ENCODE results near the gene CYP11A1.

Gene CYP11A1

DNA sequence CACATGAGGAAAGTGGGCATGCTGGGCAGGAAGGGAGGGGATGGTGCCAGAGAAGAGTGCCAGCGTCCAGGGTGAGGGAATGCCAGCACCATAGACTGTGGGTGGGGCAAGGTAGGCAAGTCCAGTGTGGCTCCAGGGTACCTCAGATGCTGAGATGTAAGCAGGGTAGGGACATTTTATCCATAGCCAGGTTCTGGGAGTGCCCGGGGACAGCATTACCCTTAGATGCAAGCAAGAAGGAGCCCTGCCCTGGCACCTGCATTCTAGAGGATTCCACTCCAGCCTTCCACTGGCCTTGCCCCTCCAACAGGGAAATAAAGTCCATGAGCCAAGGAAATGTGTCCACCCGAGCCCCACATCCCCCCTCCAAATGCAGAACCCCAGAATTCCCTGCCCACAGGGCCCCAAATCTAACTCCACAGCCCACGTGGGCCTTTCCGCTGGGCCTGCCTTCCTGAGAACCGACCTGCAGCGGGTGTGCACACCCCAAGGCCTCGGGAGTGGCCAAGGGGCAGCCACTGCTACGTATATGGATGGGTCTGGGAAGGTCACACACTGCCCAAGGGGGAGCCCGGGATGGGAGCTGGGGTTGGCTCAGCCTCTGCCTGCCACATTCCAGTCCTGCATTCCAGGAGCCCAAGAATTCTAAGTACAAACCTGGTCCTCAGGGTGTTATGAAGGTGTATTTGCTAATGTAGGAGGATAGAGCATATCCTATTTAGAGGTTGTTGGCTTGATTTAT is 20.3 kb upstream of the CYP11A1 start:
- DNase-seq, result no peak

DNA sequence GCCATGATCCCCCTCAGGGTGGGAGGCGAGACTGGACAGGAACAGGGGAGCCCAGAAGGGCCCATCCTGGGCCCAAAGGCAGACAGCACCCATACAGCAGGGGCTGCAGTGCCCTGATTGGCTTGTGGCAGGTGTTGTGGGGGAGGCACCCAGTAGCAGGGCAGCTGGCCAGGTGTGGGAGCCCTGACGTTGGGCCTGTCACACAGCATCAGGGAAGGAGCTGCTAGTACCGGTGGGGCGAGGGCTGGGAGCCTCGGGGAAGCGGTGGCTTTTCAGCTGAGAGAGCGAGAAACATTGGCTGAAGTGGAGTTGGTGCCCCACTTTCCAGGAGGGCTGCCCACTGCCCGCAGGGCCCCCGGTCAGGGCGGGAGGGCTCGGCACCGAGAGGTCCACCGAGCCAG is 19.7 kb upstream of the CYP11A1 start:
- DNase-seq, result no peak

DNA sequence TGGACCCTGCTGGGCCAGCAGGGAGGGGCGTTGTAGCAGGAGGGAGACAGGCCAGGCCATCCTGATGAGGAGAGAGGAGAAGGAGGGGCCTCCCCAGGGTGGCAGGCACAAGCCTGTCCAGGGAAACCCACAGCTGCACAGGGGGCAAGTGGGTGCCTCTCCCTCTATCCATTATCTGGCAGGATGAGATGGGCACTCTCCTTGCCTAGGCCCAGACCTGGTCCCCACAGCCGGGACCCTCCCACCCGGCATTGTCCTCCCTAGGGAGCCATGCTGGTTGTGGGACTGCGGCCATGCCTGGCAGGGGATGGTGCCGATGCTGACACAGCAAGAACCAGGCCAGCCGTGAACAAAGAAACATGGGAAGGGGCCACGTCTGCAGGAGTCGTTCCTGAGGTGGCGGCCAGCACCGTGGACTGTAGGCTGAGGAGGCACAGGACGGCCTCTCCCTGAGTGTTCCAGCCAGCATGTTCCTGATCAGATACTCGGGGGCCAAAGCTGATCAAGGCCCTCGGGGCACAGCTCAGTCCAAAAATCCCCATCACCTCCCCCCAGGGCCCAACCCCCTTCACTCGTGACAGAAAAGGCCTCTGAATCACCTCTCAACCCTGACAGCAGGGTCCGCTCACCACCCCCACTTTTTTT is 19.2 kb upstream of the CYP11A1 start:
- DNase-seq, result no peak

DNA sequence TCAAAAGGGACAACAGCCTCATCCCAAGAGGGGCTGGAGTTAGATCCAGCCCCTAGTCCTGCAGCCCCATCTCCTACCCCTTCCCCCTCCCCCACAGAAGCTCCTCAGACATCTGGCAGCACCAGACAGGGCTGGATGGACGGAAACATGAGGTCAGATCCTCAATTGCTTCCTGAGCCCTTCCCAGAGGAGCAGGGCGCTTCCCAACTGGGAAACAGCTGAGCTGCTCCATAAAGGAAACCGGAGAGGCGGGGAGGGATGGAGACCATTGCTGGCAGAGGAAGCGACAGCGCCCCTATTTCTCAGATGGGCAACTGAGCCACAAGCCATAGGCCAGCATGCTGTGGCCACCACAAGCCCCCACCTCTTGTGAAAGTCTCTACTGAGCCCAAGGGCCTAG is 18.3 kb upstream of the CYP11A1 start:
- no peak for DNase-seq

DNA sequence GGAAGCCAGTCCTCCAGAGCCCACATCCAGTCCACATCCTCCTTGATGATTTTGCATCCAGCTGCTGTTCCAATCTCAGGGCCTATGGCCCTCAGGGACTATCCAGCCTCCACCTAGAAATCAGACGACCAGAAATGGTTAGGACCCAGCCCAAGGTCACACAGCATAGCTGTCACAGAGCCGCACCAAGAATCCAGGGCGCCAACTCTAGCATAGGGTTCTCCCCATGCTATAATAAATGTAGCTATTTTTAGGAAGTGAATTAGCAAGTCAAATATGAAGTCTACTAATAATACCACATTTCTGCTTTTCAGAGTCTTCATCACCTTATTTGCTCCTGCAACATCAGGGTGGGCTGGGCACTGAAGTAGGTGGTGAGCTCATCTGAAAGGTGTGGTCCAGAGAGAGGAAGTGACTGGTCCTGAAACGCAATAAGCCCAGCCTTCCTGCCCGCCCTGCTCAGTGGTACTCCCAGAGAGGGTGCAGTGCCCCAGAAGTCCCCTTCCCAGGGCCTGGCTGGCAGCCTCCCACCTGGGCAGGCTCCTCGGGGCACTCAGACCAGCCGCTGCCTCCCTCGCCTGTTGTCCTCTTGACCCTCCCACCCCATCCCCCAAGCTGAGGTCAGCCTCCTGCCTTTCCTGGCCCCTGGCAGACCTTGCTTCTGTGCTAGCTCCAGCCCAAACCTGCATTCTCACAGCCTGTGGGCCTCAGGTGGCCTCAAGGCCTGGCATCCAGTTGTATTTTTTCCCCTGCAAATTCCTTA is 17.6 kb upstream of the CYP11A1 start:
- peak; percentile 76 for DNase-seq

DNA sequence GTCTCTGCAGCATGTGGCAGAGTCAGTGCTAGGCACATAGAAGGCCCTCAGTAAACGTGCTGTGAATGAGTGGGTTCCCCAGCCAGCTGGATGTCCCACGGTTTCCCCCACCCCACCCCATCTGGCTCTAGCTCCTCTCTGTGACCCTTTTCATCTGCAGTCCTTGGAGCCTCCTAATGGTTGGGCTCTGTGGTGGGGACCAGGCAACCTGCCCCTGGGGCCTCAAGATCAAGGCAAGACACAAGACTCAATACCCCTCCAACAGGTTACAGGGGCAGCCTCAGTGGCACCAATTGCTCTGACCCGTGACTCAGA is 17.1 kb upstream of the CYP11A1 start:
- DNase-seq, result no peak

DNA sequence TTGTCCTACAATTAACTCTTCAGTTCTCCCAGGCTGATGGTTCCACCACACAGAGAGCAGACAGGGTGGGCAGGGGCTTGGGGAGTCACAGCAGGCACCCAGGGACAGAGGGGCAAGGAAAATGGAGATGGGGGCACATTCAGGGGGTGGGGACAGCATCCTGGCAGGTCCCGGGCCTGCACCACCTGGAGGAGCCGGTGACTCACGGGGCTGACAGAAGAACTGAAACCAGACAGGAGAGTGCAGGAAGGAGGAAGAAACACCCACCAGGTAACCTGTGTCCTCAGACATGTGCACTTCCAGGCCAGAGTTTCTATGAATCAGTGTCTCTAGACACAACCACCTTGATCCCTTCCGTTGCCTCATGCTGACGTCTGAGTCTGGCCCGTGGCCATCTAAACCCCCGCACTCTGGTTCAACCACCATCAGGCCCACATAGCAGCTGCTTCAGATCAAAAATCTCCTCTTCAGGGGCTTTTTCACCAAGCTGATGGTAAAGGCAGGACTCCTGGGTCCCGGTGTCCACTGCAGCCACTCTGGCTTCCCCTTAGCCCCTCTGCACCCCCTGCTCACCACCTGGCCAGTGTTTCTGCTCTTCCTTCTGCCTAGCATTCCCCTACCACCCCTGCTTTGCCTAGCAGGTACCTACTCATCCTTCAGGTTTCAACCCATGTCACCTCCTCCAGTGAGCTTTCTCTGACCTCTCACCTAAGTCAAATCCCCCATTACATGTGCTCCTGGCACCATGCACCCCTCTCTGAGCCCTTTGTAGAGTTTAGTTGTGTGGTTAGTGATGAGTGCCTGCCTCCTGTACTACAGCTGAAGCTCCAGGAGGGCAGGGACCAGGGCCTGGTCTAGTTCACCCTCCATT is 16.5 kb upstream of the CYP11A1 start:
- DNase-seq, result peak; percentile 69

DNA sequence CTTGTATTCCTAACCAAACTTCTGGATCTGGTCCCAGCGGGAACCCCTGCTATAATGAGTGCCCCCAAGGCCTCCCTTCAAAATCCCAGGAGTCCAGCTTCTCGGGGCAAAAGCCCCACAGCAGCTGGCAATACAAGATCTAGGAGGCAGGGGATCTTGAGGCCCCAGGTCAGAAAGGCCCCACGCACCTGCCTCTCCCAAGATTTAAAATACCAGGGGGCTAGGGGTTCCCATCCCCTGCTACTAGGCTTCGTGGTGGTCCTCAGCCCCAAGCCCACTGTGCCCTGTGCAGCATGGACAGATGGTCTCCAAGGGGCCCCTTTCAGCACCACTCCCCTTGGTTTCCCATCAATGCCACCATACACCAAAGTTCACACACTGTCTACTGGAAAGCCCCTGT is 15.8 kb upstream of the CYP11A1 start:
- no peak for DNase-seq

DNA sequence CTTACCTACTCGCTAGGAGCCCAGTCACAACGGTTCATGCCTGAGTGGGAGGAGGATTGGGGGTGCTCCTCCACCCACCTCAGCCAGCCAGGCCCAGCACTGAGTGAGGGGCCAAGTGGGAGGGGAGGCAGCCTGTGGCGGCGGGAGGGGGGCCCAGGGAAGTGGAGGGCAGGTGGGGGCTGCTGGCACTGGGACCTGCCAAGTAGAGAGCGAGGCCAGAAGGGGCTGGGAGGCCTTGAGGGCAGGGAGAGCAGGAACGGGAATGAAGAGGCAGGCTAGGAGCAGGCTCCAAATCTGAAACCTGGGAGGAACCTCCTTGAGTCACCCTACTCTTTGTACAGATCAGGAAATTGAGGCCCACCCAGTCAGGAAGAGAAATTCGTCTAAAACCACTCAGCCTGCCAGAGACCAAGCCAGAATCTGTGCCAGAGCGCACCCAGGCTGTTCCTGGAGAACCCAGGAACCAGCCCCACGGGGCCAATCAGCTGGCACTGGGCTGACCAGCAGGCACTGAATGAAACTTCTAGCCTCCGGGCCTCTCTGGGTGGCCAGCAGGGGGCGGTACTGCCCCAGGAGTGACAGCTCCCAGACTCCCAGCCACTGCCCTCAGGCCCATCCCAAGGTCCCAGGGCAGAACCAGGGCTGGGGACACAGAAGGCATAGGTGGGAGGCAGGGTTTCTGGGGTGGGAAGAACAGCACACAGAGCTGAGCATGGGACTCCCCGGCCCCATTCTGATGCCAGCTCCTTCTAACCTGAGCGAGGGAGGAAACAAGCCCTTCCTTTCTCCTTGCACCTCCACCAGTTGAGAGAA is 14.8 kb upstream of the CYP11A1 start:
- DNase-seq, result peak; percentile 90

DNA sequence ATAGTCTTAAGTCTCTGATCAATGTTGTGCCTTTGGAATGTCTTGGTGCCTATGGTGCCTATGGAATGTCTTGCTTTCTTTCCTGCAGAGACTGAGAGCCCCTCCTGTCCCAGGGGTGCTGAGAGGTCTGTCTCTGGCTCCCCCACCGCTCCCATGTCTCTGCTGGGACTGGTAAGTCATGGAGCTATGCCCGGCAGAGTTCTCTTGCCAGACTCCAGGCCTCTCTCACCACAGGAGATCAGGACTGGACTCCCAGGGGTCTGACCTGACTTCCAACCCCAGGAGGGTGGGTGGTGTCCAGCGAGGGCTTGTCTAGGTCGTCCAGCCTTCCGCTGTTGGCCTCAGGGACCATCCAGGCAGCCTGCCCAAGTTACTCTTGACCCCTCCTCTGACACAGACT is 14.0 kb upstream of the CYP11A1 start:
- DNase-seq, result no peak

DNA sequence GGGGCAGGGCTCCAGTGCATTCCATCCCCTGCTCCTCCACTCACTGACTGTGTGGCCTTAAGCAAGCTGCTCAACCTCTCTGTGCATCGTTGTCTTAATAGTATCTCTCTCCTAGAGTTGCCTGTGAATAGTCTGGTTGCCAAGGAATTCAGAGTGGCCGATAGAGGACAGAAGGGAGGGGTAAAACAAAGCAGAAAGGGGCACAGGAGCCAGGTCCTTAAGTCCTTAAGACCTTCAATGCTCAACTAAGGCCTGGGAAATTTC is 13.7 kb upstream of the CYP11A1 start:
- DNase-seq, result no peak

DNA sequence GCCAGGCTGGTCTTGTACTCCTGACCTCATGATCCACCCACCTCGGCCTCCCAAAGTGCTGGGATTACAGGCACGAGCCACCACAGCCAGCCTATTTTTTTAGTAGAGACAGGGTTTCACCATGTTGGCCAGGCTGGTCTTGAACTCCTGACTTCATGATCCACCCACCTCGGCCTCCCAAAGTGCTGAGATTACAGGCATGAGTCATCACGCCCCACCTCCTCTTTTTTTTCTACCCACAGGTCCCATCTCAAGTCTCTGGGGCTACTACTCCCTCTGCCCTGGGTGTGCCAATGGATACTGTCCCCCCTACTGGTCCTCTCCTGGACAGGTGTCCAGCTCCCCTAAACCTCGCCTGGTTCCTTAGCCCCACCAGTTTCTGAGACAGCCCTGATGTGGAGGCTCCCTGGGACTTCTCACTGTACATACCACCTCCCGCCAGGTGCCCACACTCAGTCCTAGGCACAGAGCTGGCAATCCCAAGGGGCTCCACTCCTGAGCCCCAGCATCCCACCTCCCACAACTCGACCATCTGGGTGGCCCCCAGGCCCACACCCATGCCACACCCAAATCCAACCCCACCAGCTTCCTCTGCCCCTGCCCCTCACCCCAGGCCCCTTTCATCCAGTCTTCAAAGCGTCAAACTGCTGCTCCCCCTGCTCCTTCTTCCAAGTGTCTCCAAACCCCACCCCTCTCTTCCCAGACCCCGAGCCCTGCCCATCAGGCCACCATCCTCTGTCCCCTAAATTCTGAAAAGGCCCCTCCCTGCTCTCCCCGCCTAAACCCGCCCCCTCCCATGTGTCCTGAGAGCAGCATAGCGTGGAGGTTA is 13.1 kb upstream of the CYP11A1 start:
- no peak for DNase-seq

DNA sequence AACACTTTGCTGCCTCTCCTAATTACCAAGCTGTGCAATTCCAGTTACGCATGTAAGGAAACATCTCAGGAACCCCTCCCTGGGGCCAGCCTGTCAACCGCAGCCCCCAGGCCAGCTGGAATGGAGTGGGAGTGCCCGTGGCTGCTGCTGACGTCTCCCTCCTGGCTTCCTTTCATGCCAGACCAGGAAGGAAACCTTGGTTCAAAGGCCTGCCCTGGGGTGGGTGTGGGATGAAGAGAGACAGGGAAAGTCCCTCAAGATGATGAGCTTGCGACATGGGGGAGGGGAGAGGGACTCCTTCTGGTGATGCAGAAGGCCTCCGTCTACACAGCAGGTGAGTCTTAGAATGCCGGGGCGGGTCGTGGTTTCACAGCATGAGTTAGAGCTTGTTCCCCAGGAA is 11.4 kb upstream of the CYP11A1 start:
- DNase-seq, result peak; percentile 54

DNA sequence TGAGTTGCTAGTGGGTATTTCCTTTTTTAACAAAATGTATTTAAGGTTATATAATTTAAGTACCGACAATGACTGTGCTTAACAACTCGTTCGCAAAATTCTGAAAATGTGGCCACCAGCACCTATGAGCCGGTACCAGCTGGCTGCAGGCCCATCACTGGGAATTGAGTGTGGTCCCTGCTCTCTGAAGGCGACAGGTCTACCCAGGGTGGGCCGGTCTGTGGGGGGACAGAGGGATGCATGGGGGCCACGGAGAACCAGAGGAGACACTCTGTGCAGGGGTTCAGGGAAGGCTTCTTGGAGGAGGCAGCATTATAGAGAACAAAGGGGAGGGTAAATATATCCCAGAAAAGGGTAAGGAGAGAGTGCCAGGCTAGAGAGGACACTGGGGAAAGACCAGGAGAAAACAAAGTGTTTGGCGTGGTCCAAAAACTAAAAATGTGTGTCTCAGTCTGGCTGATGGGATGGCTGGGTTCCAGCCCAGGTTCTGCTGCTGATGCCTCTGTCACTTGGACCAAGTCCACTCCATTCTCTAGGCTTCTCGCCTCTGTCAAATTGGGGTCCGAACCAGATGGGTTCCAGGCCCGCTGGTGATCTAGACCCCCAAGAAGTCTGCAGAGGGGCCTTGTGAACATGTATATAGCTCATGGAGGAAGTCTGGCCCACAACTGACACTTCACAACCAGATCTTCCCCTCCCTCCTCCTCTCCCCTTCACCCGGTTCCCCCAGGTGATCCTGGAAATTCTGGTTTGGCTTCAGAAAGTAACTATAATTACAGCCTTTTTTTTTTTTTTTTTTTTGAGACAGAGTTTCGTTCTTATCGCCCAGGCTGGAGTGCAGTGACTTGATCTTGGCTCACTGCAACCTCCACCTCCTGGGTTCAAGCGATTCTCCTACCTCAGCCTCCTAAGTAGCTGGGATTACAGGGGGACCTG is 10.7 kb upstream of the CYP11A1 start:
- no peak for DNase-seq

DNA sequence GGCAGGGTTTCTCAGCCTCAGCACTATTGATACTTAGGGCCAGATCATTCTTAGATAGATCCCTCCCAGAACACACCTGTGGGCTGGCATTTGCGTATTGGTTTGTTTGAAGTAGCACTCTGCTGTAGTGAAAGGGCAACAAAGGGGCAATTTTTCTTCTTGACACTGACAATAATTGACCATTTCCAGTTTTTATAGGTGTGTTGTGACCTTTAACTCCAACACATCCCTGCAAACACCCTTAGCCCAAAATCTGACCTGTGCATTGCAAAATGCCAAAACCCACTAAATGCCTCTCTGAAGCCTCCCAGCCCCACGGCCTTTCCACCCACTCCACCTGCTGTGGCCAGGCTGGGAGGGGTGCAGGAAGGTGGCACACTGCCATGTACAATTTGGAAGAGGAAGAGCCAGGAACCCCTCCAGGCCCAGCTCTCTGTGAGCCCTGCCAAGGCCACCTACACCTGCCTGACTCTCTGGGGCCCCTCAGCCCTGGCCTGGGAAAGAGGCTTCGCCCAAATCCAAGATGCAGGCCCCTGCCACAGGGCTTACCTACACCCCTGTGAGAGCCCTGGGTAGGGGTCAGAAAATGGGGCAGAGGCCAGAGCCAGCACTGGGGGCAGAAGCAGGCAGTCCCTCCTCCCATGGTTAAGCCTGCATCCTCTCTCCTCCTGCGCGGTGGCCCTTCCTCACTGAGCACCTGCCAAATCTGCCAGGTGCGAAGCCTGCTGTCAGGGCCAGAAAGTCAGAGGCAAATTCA is 9.6 kb upstream of the CYP11A1 start:
- DNase-seq, result no peak

DNA sequence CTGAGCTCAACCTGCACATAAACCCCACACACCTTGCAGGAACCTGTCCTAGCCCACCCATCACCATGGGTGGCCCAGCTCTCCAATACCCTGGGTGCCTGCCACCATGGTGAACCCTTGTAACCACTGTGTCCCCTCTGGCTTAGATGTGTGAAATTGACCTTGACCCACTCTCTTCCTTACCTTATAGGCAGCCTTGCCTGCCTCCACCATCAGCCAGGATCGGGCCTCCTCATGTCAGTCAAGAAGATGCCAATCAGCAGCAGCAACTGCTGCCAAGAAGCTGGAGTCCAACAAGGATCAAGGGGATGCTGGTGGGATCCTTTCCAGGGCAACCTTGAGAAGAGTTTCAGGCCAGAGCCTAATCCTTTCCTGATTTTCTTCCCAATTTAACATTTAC is 8.8 kb upstream of the CYP11A1 start:
- DNase-seq, result no peak

DNA sequence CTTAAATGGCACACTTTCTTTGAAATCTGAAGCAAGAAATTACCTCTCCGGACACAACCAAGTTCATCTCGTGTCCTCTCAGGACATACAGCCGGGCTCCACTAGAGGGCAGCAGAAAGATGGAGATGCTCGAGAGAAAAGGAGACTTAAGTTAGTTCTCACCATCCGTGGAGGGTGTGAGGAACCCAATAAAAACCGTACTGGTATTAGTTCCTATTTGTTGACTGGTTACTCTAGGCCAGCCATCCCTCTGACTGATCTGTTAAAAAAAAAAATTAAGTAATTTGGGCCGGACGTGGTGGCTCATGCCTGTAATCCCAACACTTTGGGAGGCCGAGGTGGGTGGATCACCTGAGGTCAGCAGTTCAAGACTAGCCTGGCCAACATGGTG is 7.9 kb upstream of the CYP11A1 start:
- peak; percentile 91 for DNase-seq

DNA sequence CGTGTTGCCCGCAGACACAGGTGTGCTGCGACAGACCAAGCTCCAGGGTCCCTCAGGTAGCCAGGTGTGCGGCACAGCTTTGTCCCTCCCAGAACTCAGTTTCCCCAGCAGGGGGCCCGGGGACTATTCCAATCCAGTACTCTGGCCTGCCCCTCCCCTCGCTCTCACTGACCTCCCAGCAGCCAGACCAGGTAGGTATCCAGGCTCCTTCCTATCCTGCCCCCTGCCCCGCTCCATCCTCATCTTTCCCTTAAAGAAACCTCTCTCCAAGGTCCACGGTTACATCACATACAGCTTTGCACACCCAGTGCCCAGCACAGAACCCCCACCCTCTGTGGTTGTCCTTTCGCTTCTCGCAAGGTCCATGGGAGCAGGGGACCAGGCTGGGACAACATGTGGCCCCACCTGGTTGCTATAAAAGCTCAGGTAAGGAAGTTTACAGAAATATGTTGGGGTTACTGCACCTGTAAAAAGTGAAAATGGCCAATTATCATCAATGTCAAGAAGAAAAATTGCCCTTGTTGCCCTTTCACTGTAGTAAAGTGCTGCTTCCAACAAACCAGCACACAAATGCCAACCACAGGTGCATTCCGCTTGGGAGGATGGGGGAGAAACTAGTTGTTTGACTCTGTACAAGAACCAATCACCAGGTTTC is 7.3 kb upstream of the CYP11A1 start:
- no peak for DNase-seq
